GM13976 (cell line): ENCODE measurements around the gene SLC35D3.
"Not testable (repeated sequence)": the region's sequence is repeated elsewhere in the genome, so short reads cannot be mapped to it uniquely, and the experiment has no call there.

ENCODE experiments used
- DNase-seq: peaks from one replicate; pipeline ENCODE4 v3.0.0; 2012; ENCODE audit warnings: low spot score
- CTCF ChIP-seq: IDR thresholded peaks from 2 replicates; pipeline ENCODE4 v1.5.1; 2012; ENCODE audit warnings: borderline replicate concordance, mild to moderate bottlenecking; ENCODE audit not compliant: insufficient read depth; ENCODE audit errors: extremely low read depth, missing control alignments, control extremely low read depth
- in situ Hi-C: fragments of 300-500 bp; cut with MboI; formaldehyde crosslinking; loops from one replicate; pipeline ENCODE4 v1.12.0; 2022; ENCODE audit warnings: low sequenced_read_pairs, mixed read lengths, inconsistent platforms; ENCODE audit not compliant: unreplicated experiment

SLC35D3 gene

GRCh38 chr6:136955123-136955522 lies 33.0 kb downstream of the SLC35D3 start:
- in situ Hi-C loops: no loop called here
- no peak for DNase-seq
- TF ChIP-seq CTCF: no peak

GRCh38 chr6:136956590-136957544 lies 34.8 kb downstream of the SLC35D3 start:
- in situ Hi-C loops: no loop called here
- no peak for DNase-seq
- TF ChIP-seq CTCF: no peak

- TF ChIP-seq CTCF: no peak
- no peak for DNase-seq
- in situ Hi-C loops: no loop called here
Measured at GRCh38 chr6:136958168-136958567, 36.1 kb downstream of the SLC35D3 start.

- no peak for TF ChIP-seq CTCF
- no peak for DNase-seq
- in situ Hi-C loops: no loop called here
Measured at GRCh38 chr6:136959471-136959891, 37.4 kb downstream of the SLC35D3 start.

GRCh38 chr6:136959935-136960334 lies 37.8 kb downstream of the SLC35D3 start:
- DNase-seq, in situ Hi-C loops: not testable (repeated sequence)

- no peak for DNase-seq
- no peak for TF ChIP-seq CTCF
- in situ Hi-C loops: no loop called here
Measured at GRCh38 chr6:136960781-136961180, 38.7 kb downstream of the SLC35D3 start.

GRCh38 chr6:136961848-136962247 lies 39.7 kb downstream of the SLC35D3 start:
- in situ Hi-C loops: no loop called here
- TF ChIP-seq CTCF: no peak
- DNase-seq: no peak
